Heart left ventricle (tissue), 16 donors: ENCODE measurements around the gene MAST4. TPM values are rescaled to one million over a fixed set of nuclear protein-coding genes. Genes with fewer than 3 reads are reported as not detected.

Experiments used
- ATAC-seq, 4 donors: fragments of 200-7000 bp; cut with Tn5 transposase; one replicate each; pipeline ENCODE4 v1.9.1; 2020 to 2022; ENCODE audit warnings: moderate library complexity in 4 of 4, mild to moderate bottlenecking in 3 of 4, moderate number of reproducible peaks in 1 of 4
- DNase-seq, 5 donors: peaks; one replicate each; pipeline ENCODE4 v3.0.0-alpha.2; 2020
- H3K27ac ChIP-seq, 12 donors: fragments of 200-600 bp; sonication (generic) in 4 of 12; one replicate each; pipeline versions ENCODE4 v1.5.0 to v1.8.0; 2016 to 2022; ENCODE audit warnings: mild to moderate bottlenecking in 2 of 12
- H3K27me3 ChIP-seq, 9 donors: fragments of 200-600 bp; sonication (generic) in 2 of 9; one replicate each; pipeline versions ENCODE4 v1.5.1 to v1.8.0; 2016 to 2022; ENCODE audit warnings: mild to moderate bottlenecking in 3 of 9
- H3K36me3 ChIP-seq, 9 donors: fragments of 200-600 bp; sonication (generic) in 2 of 9; one replicate each; pipeline versions ENCODE4 v1.5.0 to v1.8.0; 2018 to 2022; ENCODE audit warnings: mild to moderate bottlenecking in 2 of 9
- H3K4me1 ChIP-seq, 12 donors: fragments of 200-600 bp; sonication (generic) in 4 of 12; one replicate each; pipeline versions ENCODE4 v1.5.0 to v1.8.0; 2016 to 2022; ENCODE audit warnings: mild to moderate bottlenecking in 3 of 12
- H3K4me3 ChIP-seq, 12 donors: fragments of 200-600 bp; sonication (generic) in 4 of 12; one replicate each; pipeline versions ENCODE4 v1.5.0 to v1.8.0; 2017 to 2022; ENCODE audit warnings: mild to moderate bottlenecking in 9 of 12, moderate library complexity in 4 of 12
- H3K9me3 ChIP-seq, 12 donors: fragments of 200-600 bp; sonication (generic) in 4 of 12; one replicate each; pipeline versions ENCODE4 v1.5.0 to v1.8.0; 2016 to 2022; ENCODE audit warnings: mild to moderate bottlenecking in 1 of 12
- POLR2A ChIP-seq, 2 donors: fragments of 450-650 bp; IDR thresholded peaks; one replicate each; pipeline ENCODE4 v1.6.1; 2017; ENCODE audit warnings: antibody characterized with exemption in 2 of 2, mild to moderate bottlenecking in 2 of 2, moderate library complexity in 2 of 2
- WGBS, 4 donors: extraction: QIAGEN DNeasy Blood & Tissue Kit in 2 of 4; methylation state at CpG; one replicate each; pipeline versions ENCODE4 v1.1.5 to v1.1.7; 2013 to 2018; 5-methylcytosine and 5-hydroxymethylcytosine counted together
- intact Hi-C, 10 donors: fragments of 100-400 bp; cut with DNase I; formaldehyde crosslinking; loops; one replicate each; pipeline versions ENCODE4 v1.11.1 to v1.14.2; 2022
- polyA plus RNA-seq, 2 donors: library from polyadenylated mRNA; stranded (reverse); fragments of 200-250 nt; gene quantifications; one replicate each; pipeline ENCODE4 v1.2.3, GENCODE V29; 2013
- total RNA-seq, 9 donors: library from RNA; depleted of rRNA in 2 of 9; stranded (reverse); fragments of >200 nt in 2 of 9; fragmentation: NEBNext Ultra II Directional in 3 of 9; extraction: Animal tissue kit (Norgen Biotek cat#: 25700) in 3 of 9; gene quantifications; one replicate each; pipeline versions ENCODE4 v1.1.0 to v1.2.4, GENCODE V29; 2016 to 2023
- TF ChIP-seq, protein P1 (sequence below), 12 donors: fragments of 200-600 bp; sonication (generic) in 4 of 12; IDR thresholded peaks; one replicate each; pipeline versions ENCODE4 v1.5.0 to v1.8.0; 2018 to 2022; ENCODE audit warnings: antibody characterized with exemption in 12 of 12, mild to moderate bottlenecking in 5 of 12
- donor health status: ischemic (EF 13 %, LVEDD 7.1; RV severe dilation, severe dysfunction).
- donor health status: healthy with polysubstance abuse.
- donor health status: DM: no; HTN: yes; CAD: no.
- donor health status: DM: no; HTN: no; CAD: no.
- donor health status: ischemic (EF 25% LVEDD 6.9; RV normal size, moderate dysfunction).
- donor health status: ischemic (EF 25% LVEDD 5.7; RV mildly dilated, moderate dysfunction).
- donor health status: healthy.
- donor health status: DM: yes; HTN: yes; CAD: no.
- donor health status: ischemic (EF 35%, LVEDD 5.7; RV mildly dilated, moderate dysfunction).
- donor health status: nonischemic (EF 11% LVEDD 7.7; RV severe dilation, severe dysfunction).
- donor health status: DM: yes; HTN: yes; CAD: no.
- donor health status: PGD.
- donor health status: ischemic (EF 29% LVEDD 5.4; RV normal size, mild dysfunction).
- donor health status: nonischemic (EF 23%, LVEDD 6.1; RV moderate dilation, normal function).

Gene MAST4
- total and polyA plus RNA-seq, 11 donors = 26.8 to 96.2 (median 68.1) TPM

DNA sequence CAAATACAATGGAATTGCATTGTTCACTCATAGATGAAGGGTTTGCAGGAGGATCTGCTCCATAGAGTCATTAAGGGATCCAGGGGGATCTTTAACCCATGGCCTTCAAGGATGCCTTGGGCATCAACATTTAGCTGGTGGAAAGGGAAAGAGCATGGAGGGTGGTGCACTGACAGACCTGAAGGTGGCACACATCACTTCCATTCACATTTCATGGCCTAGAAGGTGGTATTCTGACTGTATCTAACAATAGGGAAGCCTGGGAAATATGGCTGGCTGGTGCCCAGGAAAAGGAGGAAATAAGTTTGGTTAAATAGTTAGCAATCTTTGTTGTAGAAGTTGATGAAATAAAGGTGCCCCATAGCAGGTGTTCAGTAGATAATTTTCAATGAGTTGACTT, 370.2 kb downstream of the MAST4 start:
- Histone ChIP-seq H3K4me3 (no peak overlapping the region), H3K36me3 (no peaks in the 10 kb centered on the region), H3K9me3 (no peaks in the 10 kb centered on the region), H3K4me1 (peaks cover 0 to 52% (median 14%) of the 10 kb centered on the region in 12 donors), H3K27me3 (no peaks in the 10 kb centered on the region), H3K27ac (peak overlapping the region in 1 of 12 donors; percentile 28)
- DNase-seq (no peak), ATAC-seq (no peak)
- intact Hi-C loops = loop anchor here in 3 of 10 donors (10.0 kb wide), 3 partner anchors 132 to 152 kb away; no protein-coding TSS in a partner anchor
- TF ChIP-seq, protein P1, sequence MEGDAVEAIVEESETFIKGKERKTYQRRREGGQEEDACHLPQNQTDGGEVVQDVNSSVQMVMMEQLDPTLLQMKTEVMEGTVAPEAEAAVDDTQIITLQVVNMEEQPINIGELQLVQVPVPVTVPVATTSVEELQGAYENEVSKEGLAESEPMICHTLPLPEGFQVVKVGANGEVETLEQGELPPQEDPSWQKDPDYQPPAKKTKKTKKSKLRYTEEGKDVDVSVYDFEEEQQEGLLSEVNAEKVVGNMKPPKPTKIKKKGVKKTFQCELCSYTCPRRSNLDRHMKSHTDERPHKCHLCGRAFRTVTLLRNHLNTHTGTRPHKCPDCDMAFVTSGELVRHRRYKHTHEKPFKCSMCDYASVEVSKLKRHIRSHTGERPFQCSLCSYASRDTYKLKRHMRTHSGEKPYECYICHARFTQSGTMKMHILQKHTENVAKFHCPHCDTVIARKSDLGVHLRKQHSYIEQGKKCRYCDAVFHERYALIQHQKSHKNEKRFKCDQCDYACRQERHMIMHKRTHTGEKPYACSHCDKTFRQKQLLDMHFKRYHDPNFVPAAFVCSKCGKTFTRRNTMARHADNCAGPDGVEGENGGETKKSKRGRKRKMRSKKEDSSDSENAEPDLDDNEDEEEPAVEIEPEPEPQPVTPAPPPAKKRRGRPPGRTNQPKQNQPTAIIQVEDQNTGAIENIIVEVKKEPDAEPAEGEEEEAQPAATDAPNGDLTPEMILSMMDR (IDR thresholded peaks at IDR 0.05) = no peak
- no peak for TF ChIP-seq POLR2A (IDR thresholded peaks at IDR 0.05)

DNA sequence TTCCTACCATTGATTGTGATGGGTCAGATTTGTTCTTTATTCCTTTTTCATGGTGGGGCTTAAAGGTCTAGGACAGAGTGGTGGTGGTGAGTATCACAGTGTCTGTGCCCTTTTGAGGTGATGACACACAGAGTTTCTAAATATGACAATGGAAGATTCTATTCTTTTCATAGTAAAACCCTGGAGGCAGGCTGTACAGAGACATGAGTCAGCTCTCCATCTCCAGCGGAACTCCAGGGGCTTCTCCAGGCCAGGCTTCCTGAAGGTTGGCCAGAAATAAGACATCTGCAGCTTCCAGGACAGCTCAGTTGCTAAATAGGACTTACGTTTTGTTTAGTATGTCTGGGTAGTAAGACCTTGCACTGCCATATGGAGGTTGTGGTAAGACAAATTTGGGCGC, 370.9 kb downstream of the MAST4 start:
- Histone ChIP-seq H3K9me3 (no peaks in the 10 kb centered on the region), H3K4me3 (no peak overlapping the region), H3K27ac (peak overlapping the region in 2 of 12 donors; percentile 28 to 48), H3K36me3 (no peaks in the 10 kb centered on the region), H3K27me3 (no peaks in the 10 kb centered on the region), H3K4me1 (peaks cover 0 to 49% (median 14%) of the 10 kb centered on the region in 12 donors)
- no peak for TF ChIP-seq POLR2A (IDR thresholded peaks at IDR 0.05)
- TF ChIP-seq, protein P1 (IDR thresholded peaks at IDR 0.05) = no peak
- 74 to 86% (median 78%) methylated on average over 2 to 3 of the region's 3 CpGs for WGBS, 4 donors
- DNase-seq (peak in 1 of 5 donors; percentile 46), ATAC-seq (peak in 2 of 4 donors; percentile 49 to 68)
- intact Hi-C loops = loop anchor here in 3 of 10 donors (10.0 kb wide), 3 partner anchors 132 to 152 kb away; no protein-coding TSS in a partner anchor

GRCh38 chr5:66967826-66968262, 371.7 kb downstream of the MAST4 start:
- Histone ChIP-seq H3K9me3 (no peaks in the 10 kb centered on the region), H3K4me3 (no peak overlapping the region), H3K27ac (peak overlapping the region in 2 of 12 donors; percentile 18 to 48), H3K27me3 (no peaks in the 10 kb centered on the region), H3K4me1 (peaks cover 0 to 47% (median 10%) of the 10 kb centered on the region in 12 donors), H3K36me3 (no peaks in the 10 kb centered on the region)
- peak in 1 of 5 donors; percentile 35 for DNase-seq
- intact Hi-C loops = loop anchor here in 3 of 10 donors (10.0 kb wide), 3 partner anchors 133 to 153 kb away; no protein-coding TSS in a partner anchor
- TF ChIP-seq, protein P1 (IDR thresholded peaks at IDR 0.05) = no peak
- TF ChIP-seq POLR2A (IDR thresholded peaks at IDR 0.05) = no peak
- WGBS, 4 donors = 38 to 61% (median 53%) methylated on average over 4 of the region's 4 CpGs
- peak in 2 of 4 donors; percentile 5 to 15 for ATAC-seq

DNA sequence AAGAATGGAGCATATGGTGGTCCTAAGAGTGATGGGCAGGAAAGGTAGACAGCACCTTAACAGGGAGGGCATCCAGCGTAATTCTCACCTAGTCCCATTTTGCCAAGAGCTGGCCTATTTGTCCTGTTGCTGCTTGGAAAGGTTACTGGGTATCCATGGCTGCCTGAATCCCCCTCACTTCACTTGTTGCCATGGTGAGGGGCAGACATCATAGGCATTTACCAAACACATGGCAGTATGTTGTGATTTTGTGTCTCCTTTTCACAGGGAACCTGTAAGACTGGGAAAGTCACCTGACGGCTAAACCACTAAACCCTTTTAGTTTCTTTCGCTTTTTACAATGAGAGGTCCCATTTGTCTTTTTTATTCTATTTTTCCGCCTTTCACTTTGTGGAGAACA, 373.3 kb downstream of the MAST4 start:
- Histone ChIP-seq H3K4me1 (peaks cover 0 to 30% (median 6%) of the 10 kb centered on the region in 12 donors), H3K36me3 (no peaks in the 10 kb centered on the region), H3K9me3 (no peaks in the 10 kb centered on the region), H3K27ac (no peak overlapping the region), H3K4me3 (no peak overlapping the region), H3K27me3 (no peaks in the 10 kb centered on the region)
- TF ChIP-seq, protein P1 (IDR thresholded peaks at IDR 0.05) = no peak
- no peak for TF ChIP-seq POLR2A (IDR thresholded peaks at IDR 0.05)
- ATAC-seq = no peak
- 94 to 98% (median 97%) methylated on average over 4 of the region's 4 CpGs for WGBS, 4 donors
- no peak for DNase-seq
- intact Hi-C loops = loop anchor here in 3 of 10 donors (10.0 kb wide), 3 partner anchors 135 to 155 kb away; no protein-coding TSS in a partner anchor
